Right lobe of liver (tissue), 6 donors: Measurements from ENCODE around the gene CHRD. TPM values are rescaled to one million over a fixed set of nuclear protein-coding genes. Genes with fewer than 3 reads are reported as not detected.
A peak's percentile ranks its signal among the peaks of the same experiment; 100 is the strongest.

Source experiments
- ATAC-seq, 4 donors: fragments of 200-7000 bp; cut with Tn5 transposase; one replicate each; pipeline ENCODE4 v1.9.1; 2020; ENCODE audit warnings: mild to moderate bottlenecking in 4 of 4, moderate library complexity in 4 of 4
- DNase-seq, 3 donors: peaks; one replicate each; pipeline ENCODE4 v3.0.0-alpha.2; 2020
- H3K27ac ChIP-seq, 3 donors: fragments of 200-600 bp; one replicate each; pipeline ENCODE4 v1.8.0; 2022
- H3K27me3 ChIP-seq, 2 donors: fragments of 200-600 bp; one replicate each; pipeline ENCODE4 v1.8.0; 2022
- H3K36me3 ChIP-seq, 4 donors: fragments of 200-600 bp; sonication (generic) in 1 of 4; one replicate each; pipeline versions ENCODE4 v1.5.1 to v1.8.0; 2017 to 2022; ENCODE audit warnings: control low read depth in 1 of 4
- H3K4me1 ChIP-seq, 4 donors: fragments of 200-600 bp; sonication (generic) in 1 of 4; one replicate each; pipeline versions ENCODE4 v1.5.1 to v1.8.0; 2017 to 2022; ENCODE audit warnings: control low read depth in 1 of 4
- H3K4me3 ChIP-seq, 3 donors: fragments of 200-600 bp; one replicate each; pipeline ENCODE4 v1.8.0; 2022
- H3K9me3 ChIP-seq, 4 donors: fragments of 200-600 bp; sonication (generic) in 1 of 4; one replicate each; pipeline versions ENCODE4 v1.5.1 to v1.8.0; 2017 to 2022; ENCODE audit warnings: control low read depth in 1 of 4
- POLR2A ChIP-seq: fragments of 450-650 bp; IDR thresholded peaks from one replicate; pipeline ENCODE4 v1.6.1; 2017; ENCODE audit warnings: antibody characterized with exemption, mild to moderate bottlenecking
- WGBS: methylation state at CpG from one replicate; pipeline ENCODE4 v1.1.6; 2018; ENCODE audit warnings: low coverage, low lambda C conversion rate; ENCODE audit not compliant: insufficient coverage; ENCODE audit errors: missing lambda C conversion rate; 5-methylcytosine and 5-hydroxymethylcytosine counted together
- intact Hi-C, 2 donors: fragments of 100-400 bp; cut with DNase I; formaldehyde crosslinking; loops; one replicate each; pipeline versions ENCODE4 v1.11.2 to v1.14.1; 2022
- total RNA-seq, 6 experiments: library from RNA; depleted of rRNA in 2 of 6; stranded (reverse); fragments of >200 nt in 2 of 6; fragmentation: NEBNext Ultra II Directional in 3 of 6; extraction: Animal tissue kit (Norgen Biotek cat#: 25700) in 3 of 6; gene quantifications; one replicate each; pipeline versions ENCODE4 v1.1.0 to v1.2.4, GENCODE V29; 2016 to 2023
- TF ChIP-seq, protein P1 (sequence below), 4 donors: fragments of 200-600 bp in 3 of 4; fragments of 450-650 bp in 1 of 4; IDR thresholded peaks; one replicate each; pipeline versions ENCODE4 v1.5.1 to v1.8.0; 2016 to 2022; ENCODE audit warnings: antibody characterized with exemption in 4 of 4, mild to moderate bottlenecking in 2 of 4
- donor health status: DM: no; HTN: yes; CAD: no.
- donor health status: DM: no; HTN: no; CAD: no.
- donor health status: DM: no; HTN: no; CAD: no.
- donor health status: DM: no; HTN: yes; CAD: no.
- donor health status: DM: no; HTN: yes; CAD: no.

Gene CHRD
- total RNA-seq, 6 experiments from 2014 or later: 19.5 to 97.2 (median 64.8) TPM

DNA sequence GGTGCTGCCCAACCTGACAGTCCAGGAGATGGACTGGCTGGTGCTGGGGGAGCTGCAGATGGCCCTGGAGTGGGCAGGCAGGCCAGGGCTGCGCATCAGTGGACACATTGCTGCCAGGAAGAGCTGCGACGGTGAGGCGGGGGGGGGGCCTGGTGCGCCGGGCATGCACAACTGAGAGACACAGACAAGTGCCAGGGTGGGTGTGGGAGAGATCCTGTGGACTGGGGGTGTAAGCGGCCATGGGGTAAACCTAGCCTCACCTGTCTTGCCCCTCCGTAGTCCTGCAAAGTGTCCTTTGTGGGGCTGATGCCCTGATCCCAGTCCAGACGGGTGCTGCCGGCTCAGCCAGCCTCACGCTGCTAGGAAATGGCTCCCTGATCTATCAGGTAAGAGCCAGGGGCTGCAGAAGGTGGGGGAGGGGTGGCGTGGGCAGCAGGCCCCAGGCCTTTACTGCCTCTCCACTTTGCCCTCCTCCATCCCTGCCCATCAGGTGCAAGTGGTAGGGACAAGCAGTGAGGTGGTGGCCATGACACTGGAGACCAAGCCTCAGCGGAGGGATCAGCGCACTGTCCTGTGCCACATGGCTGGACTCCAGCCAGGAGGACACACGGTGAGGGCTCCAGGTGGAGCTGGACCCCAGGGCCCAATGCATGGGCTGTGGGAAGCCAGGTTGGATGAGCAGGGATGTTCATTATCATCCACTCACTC lies 3.3 kb downstream of the CHRD start:
- 86% methylated on average over 1 of the region's 15 CpGs for WGBS
- Histone ChIP-seq H3K4me3 (no peak overlapping the region), H3K27ac (no peak overlapping the region), H3K9me3 (no peaks in the 10 kb centered on the region), H3K4me1 (peaks cover 0 to 8% (median 0%) of the 10 kb centered on the region in 4 donors), H3K27me3 (no peaks in the 10 kb centered on the region), H3K36me3 (peaks cover 0 to 25% (median 3%) of the 10 kb centered on the region in 4 donors)
- ATAC-seq (no peak), DNase-seq (peak in 1 of 3 donors; percentile 45)
- intact Hi-C loops: no loop called here
- TF ChIP-seq POLR2A: no peak
- TF ChIP-seq, protein P1, sequence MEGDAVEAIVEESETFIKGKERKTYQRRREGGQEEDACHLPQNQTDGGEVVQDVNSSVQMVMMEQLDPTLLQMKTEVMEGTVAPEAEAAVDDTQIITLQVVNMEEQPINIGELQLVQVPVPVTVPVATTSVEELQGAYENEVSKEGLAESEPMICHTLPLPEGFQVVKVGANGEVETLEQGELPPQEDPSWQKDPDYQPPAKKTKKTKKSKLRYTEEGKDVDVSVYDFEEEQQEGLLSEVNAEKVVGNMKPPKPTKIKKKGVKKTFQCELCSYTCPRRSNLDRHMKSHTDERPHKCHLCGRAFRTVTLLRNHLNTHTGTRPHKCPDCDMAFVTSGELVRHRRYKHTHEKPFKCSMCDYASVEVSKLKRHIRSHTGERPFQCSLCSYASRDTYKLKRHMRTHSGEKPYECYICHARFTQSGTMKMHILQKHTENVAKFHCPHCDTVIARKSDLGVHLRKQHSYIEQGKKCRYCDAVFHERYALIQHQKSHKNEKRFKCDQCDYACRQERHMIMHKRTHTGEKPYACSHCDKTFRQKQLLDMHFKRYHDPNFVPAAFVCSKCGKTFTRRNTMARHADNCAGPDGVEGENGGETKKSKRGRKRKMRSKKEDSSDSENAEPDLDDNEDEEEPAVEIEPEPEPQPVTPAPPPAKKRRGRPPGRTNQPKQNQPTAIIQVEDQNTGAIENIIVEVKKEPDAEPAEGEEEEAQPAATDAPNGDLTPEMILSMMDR (IDR thresholded peaks at IDR 0.05): no peak

DNA sequence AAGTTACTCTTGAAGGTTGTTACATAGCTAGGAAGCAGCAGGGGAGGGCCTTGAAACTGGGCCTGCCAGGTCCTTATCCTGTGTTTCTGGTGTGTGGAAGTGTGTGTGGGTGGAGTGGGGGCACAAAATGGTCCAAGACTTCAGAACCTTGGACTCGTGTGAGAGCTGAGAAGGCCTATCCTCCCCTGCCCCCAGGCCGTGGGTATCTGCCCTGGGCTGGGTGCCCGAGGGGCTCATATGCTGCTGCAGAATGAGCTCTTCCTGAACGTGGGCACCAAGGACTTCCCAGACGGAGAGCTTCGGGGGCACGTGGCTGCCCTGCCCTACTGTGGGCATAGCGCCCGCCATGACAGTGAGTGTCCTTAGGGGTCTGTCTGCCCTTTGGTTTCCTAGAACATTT lies 4.5 kb downstream of the CHRD start:
- H3K27me3 ChIP-seq: no peaks in the 10 kb centered on the region
- no peak overlapping the region for H3K27ac ChIP-seq
- intact Hi-C loops: no loop called here
- DNase-seq (peak in 1 of 3 donors; percentile 40), ATAC-seq (no peak)
- peaks cover 0 to 8% (median 0%) of the 10 kb centered on the region in 4 donors for H3K4me1 ChIP-seq
- no peaks in the 10 kb centered on the region for H3K9me3 ChIP-seq
- TF ChIP-seq, protein P1 (IDR thresholded peaks at IDR 0.05): no peak
- TF ChIP-seq POLR2A: no peak
- no CpG with 5 or more reads among the region's 9 CpGs for WGBS
- H3K4me3 ChIP-seq: no peak overlapping the region
- H3K36me3 ChIP-seq: peaks cover 0 to 25% (median 3%) of the 10 kb centered on the region in 4 donors

DNA sequence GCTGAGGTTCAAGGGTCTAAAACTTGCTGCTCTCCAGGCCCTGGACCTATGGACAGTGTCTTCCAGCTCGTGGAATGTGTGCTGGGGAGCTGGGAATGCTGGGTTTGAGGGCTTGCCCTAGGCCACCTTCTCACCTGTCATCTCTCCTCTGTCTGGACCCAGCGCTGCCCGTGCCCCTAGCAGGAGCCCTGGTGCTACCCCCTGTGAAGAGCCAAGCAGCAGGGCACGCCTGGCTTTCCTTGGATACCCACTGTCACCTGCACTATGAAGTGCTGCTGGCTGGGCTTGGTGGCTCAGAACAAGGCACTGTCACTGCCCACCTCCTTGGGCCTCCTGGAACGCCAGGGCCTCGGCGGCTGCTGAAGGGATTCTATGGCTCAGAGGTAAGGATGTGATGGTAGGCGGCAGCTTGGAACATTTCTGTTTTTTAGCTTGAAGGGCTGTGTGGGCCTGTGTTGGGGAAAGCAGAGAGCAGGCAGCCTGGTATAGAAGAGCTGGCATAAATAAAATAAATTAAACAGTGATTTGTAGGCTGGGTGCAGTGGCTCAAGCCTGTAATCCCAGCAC lies 5.1 kb downstream of the CHRD start:
- DNase-seq (peak in 1 of 3 donors; percentile 42), ATAC-seq (no peak)
- intact Hi-C loops: no loop called here
- Histone ChIP-seq H3K9me3 (no peaks in the 10 kb centered on the region), H3K27ac (no peak overlapping the region), H3K4me1 (peaks cover 0 to 8% (median 0%) of the 10 kb centered on the region in 4 donors), H3K27me3 (no peaks in the 10 kb centered on the region), H3K36me3 (peaks cover 0 to 25% (median 3%) of the 10 kb centered on the region in 4 donors), H3K4me3 (no peak overlapping the region)
- no CpG with 5 or more reads among the region's 8 CpGs for WGBS
- no peak for TF ChIP-seq POLR2A

DNA sequence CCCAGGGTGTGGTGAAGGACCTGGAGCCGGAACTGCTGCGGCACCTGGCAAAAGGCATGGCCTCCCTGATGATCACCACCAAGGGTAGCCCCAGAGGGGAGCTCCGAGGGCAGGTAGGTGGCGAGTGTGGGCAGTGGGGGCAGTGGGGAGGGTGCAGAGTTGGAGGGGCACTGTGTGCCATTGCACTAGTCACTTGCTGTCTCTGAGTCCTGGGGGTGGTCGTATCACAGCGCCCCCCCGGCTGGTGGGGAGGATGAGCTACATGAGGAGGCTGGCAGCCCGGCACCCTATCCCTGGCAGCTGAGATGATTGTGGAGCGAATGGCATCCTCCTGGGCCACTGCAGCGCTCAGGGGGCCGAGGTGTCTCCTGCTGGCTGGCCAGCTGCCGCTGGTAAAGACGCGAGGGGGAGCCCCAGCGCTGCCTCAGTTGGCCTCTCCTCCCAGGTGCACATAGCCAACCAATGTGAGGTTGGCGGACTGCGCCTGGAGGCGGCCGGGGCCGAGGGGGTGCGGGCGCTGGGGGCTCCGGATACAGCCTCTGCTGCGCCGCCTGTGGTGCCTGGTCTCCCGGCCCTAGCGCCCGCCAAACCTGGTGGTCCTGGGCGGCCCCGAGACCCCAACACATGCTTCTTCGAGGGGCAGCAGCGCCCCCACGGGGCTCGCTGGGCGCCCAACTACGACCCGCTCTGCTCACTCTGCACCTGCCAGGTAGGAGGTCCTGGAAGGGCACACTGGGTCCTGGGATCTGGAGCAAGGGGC lies 6.4 kb downstream of the CHRD start:
- H3K36me3 ChIP-seq: peaks cover 0 to 25% (median 3%) of the 10 kb centered on the region in 4 donors
- H3K4me3 ChIP-seq: no peak overlapping the region
- WGBS: no CpG with 5 or more reads among the region's 37 CpGs
- TF ChIP-seq, protein P1 (IDR thresholded peaks at IDR 0.05): no peak
- no peak for TF ChIP-seq POLR2A
- H3K27me3 ChIP-seq: no peaks in the 10 kb centered on the region
- H3K27ac ChIP-seq: no peak overlapping the region
- intact Hi-C loops: no loop called here
- no peak for ATAC-seq
- peak in 1 of 3 donors; percentile 42 for DNase-seq
- H3K4me1 ChIP-seq: peaks cover 0 to under 1% (median 0%) of the 10 kb centered on the region in 4 donors
- no peaks in the 10 kb centered on the region for H3K9me3 ChIP-seq
